MM.1S (cell line): Measurements from ENCODE around the gene TULP4.

Source experiments
- DNase-seq: peaks from one replicate; pipeline ENCODE4 v3.0.0-alpha.2; 2015
- H2AFZ ChIP-seq: fragments of 300-600 bp; sonication (generic); 2 replicates; pipeline ENCODE4 v1.6.0; 2016; ENCODE audit warnings: antibody characterized with exemption, low read length
- H3F3A ChIP-seq: fragments of 300-600 bp; sonication (generic); 2 replicates; pipeline ENCODE4 v1.6.1; 2016; ENCODE audit warnings: mild to moderate bottlenecking, antibody characterized with exemption, low read length, moderate library complexity, mixed read lengths; ENCODE audit not compliant: insufficient read depth
- H3K27ac ChIP-seq: fragments of 300-600 bp; sonication (generic); 2 replicates; pipeline ENCODE4 v1.5.1; 2016; ENCODE audit warnings: mild to moderate bottlenecking, low read length
- H3K27me3 ChIP-seq: fragments of 300-600 bp; sonication (generic); replicated peaks from 2 replicates; pipeline ENCODE4 v1.6.0; 2016; ENCODE audit warnings: low read length; ENCODE audit not compliant: insufficient read depth
- H3K36me3 ChIP-seq: fragments of 300-600 bp; sonication (generic); replicated peaks from 2 replicates; pipeline ENCODE4 v1.6.1; 2016; ENCODE audit warnings: mild to moderate bottlenecking, low read length, mixed read lengths; ENCODE audit not compliant: insufficient read depth
- H3K4me1 ChIP-seq: fragments of 300-600 bp; sonication (generic); 2 replicates; pipeline ENCODE4 v1.6.1; 2016; ENCODE audit warnings: low read length, mixed read lengths
- H3K4me2 ChIP-seq: fragments of 300-600 bp; sonication (generic); 2 replicates; pipeline ENCODE4 v1.6.0; 2016; ENCODE audit warnings: low read depth, low read length
- H3K4me3 ChIP-seq: fragments of 300-600 bp; sonication (generic); 2 replicates; pipeline ENCODE4 v1.5.1; 2016; ENCODE audit warnings: low read length, mixed read lengths
- H3K79me2 ChIP-seq: fragments of 300-600 bp; sonication (generic); 2 replicates; pipeline ENCODE4 v1.6.1; 2016; ENCODE audit warnings: mixed run types, low read length, mixed read lengths
- H3K9ac ChIP-seq: fragments of 300-600 bp; sonication (generic); 2 replicates; pipeline ENCODE4 v1.6.1; 2016; ENCODE audit warnings: low read length, mixed read lengths
- H3K9me2 ChIP-seq: fragments of 300-600 bp; sonication (generic); replicated peaks from 2 replicates; pipeline ENCODE4 v1.6.1; 2016; ENCODE audit warnings: mild to moderate bottlenecking, low read length, mixed read lengths; ENCODE audit not compliant: insufficient read depth
- H3K9me3 ChIP-seq: fragments of 300-600 bp; sonication (generic); replicated peaks from 2 replicates; pipeline ENCODE4 v1.6.1; 2016; ENCODE audit warnings: mild to moderate bottlenecking, low read length, mixed read lengths; ENCODE audit not compliant: insufficient read depth
- H4K20me1 ChIP-seq: fragments of 300-600 bp; sonication (generic); 2 replicates; pipeline ENCODE4 v1.6.1; 2016; ENCODE audit warnings: mild to moderate bottlenecking, low read length, moderate library complexity, mixed read lengths; ENCODE audit not compliant: insufficient read depth
- CTCF ChIP-seq: fragments of 300-600 bp; sonication (generic); IDR thresholded peaks from 2 replicates; pipeline ENCODE4 v1.5.1; 2016; ENCODE audit warnings: antibody characterized with exemption, low read length, mixed read lengths
- EZH2 ChIP-seq: fragments of 300-600 bp; sonication (generic); optimal IDR thresholded peaks from 2 replicates; pipeline ENCODE3; 2017; ENCODE audit warnings: low read depth, mild to moderate bottlenecking, antibody characterized with exemption, low read length, mixed read lengths
- EZH2phosphoT487 ChIP-seq: fragments of 300-600 bp; sonication (generic); IDR thresholded peaks from 2 replicates; pipeline ENCODE4 v1.6.1; 2018; ENCODE audit warnings: antibody characterized with exemption, low read length

The TULP4 gene

DNA sequence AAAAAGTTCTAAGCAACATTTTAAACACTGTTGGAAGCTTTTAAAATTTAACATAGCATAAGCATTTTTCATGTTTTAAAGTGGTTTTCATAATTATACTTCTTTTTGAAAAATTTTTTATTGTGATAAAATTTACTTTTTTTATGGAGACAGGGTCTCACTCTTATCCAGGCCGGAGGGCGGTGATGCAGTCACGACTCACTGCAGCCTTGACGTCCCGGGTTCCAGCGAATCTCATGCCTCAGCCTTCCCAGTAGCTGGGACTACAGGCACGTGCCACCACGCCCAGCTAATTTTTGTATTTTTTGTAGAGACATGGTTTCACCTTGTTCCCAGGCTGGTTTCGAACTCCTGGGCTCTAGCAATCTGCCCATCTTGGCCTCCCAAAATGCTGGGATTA, 46.1 kb upstream of the TULP4 start:
- Histone ChIP-seq H3F3A (0 out of 2 replicates have a peak, but pooled peaks cover under 1% of the 10 kb centered on the region), H3K4me3 (no peak overlapping the region), H3K4me1 (peaks cover 7% of the 10 kb centered on the region), H3K36me3 (no peaks in the 10 kb centered on the region), H3K4me2 (no peak overlapping the region), H3K79me2 (no peaks in the 10 kb centered on the region), H3K9me2 (no peaks in the 10 kb centered on the region), H4K20me1 (no peaks in the 10 kb centered on the region), H2AFZ (no peak overlapping the region), H3K27ac (no peak overlapping the region), H3K9ac (no peak overlapping the region), H3K9me3 (no peaks in the 10 kb centered on the region), H3K27me3 (no peaks in the 10 kb centered on the region)
- TF ChIP-seq EZH2 (no peak), EZH2phosphoT487 (no peak), CTCF (no peak)
- DNase-seq = no peak

DNA sequence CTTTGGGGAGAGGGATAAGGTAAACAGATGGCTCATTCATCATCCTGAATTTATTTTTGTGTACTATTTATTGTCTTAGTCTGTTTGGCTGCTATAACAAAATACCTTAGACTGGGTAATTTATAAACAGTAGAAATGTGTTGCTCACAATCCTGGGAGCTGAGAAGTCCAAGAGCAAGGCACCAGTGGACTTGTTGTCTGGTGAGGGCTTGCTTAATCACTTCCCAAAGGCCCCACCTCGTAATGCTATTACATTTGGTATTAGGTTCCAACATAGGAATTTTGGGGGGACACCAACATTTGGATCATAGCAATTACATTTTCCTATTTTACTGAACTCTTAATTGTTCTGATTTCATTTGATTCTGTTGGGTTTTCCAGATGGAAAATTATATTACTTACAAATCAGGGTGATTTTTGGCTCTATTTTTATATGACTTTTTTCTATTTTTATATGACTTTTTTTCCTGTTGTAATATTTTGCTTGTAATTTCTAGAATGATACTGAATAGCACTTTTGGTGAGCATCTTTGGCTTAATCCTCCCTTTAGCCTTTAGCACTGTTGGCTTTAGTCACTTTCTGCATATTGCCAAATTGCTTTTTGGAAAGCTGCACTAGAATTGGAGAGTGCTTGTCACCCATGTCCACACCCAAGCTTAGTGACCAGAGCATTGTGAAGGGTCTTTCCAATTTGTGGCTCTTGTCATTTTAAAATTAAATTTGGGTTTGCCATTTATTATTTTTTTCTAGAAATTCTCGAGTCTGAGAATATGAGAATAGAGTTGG, 43.7 kb upstream of the TULP4 start:
- H2AFZ ChIP-seq = no peak overlapping the region
- no peaks in the 10 kb centered on the region for H3K9me3 ChIP-seq
- H3K9me2 ChIP-seq = no peaks in the 10 kb centered on the region
- TF ChIP-seq EZH2phosphoT487 (no peak), EZH2 (no peak), CTCF (no peak)
- no peak overlapping the region for H3K27ac ChIP-seq
- no peak overlapping the region for H3K9ac ChIP-seq
- no peak overlapping the region for H3K4me3 ChIP-seq
- DNase-seq = no peak
- 0 out of 2 replicates have a peak, but pooled peaks cover 3% of the 10 kb centered on the region for H3F3A ChIP-seq
- H3K79me2 ChIP-seq = no peaks in the 10 kb centered on the region
- H3K27me3 ChIP-seq = no peaks in the 10 kb centered on the region
- H3K36me3 ChIP-seq = no peaks in the 10 kb centered on the region
- H4K20me1 ChIP-seq = no peaks in the 10 kb centered on the region
- peaks cover 13% of the 10 kb centered on the region for H3K4me1 ChIP-seq
- no peak overlapping the region for H3K4me2 ChIP-seq

GRCh38 chr6:158269657-158270056, 42.6 kb upstream of the TULP4 start:
- Histone ChIP-seq H3K4me3 (no peak overlapping the region), H3F3A (0 out of 2 replicates have a peak, but pooled peaks cover 3% of the 10 kb centered on the region), H3K4me1 (peaks cover 13% of the 10 kb centered on the region), H3K9ac (no peak overlapping the region), H3K36me3 (no peaks in the 10 kb centered on the region), H2AFZ (no peak overlapping the region), H3K79me2 (no peaks in the 10 kb centered on the region), H3K9me2 (no peaks in the 10 kb centered on the region), H4K20me1 (no peaks in the 10 kb centered on the region), H3K27ac (no peak overlapping the region), H3K9me3 (no peaks in the 10 kb centered on the region), H3K4me2 (no peak overlapping the region), H3K27me3 (no peaks in the 10 kb centered on the region)
- no peak for DNase-seq
- TF ChIP-seq EZH2phosphoT487 = no peak
- no peak for TF ChIP-seq CTCF
- no peak for TF ChIP-seq EZH2
